K562 (cell line): ENCODE data around the gene TDRKH. TPM values are rescaled to one million over a fixed set of nuclear protein-coding genes. Genes with fewer than 3 reads are reported as not detected.

Experiments used
- ARHGAP35 ChIP-seq: fragments of 450-650 bp; IDR thresholded peaks from 2 replicates; pipeline ENCODE4 v1.6.1; 2018; ENCODE audit not compliant: partially characterized antibody
- BMI1 ChIP-seq: fragments of 150-350 bp; IDR thresholded peaks from 2 replicates; pipeline ENCODE4 v1.6.1; 2014; ENCODE audit warnings: low read length
- ESRRB ChIP-seq: fragments of 250-450 bp; sonication (Bioruptor Pico); IDR thresholded peaks from 2 replicates; pipeline ENCODE4 v1.5.0; 2020; ENCODE audit warnings: mild to moderate bottlenecking, moderate library complexity, borderline replicate concordance
- FOXJ2 ChIP-seq: fragments of 200-800 bp; sonication (Bioruptor generic); IDR thresholded peaks from 2 replicates; pipeline ENCODE4 v1.6.1; 2016; ENCODE audit warnings: missing genetic modification characterization, missing compliant biosample characterization
- HOMEZ ChIP-seq: fragments of 250-450 bp; sonication (Bioruptor Pico); IDR thresholded peaks from 2 replicates; pipeline ENCODE4 v1.4.0; 2020; ENCODE audit warnings: mild to moderate bottlenecking, moderate library complexity
- MIER1 ChIP-seq: fragments of 450-650 bp; IDR thresholded peaks from 2 replicates; pipeline ENCODE4 v1.6.1; 2016; ENCODE audit warnings: antibody characterized with exemption, mild to moderate bottlenecking, low read depth
- MLLT1 ChIP-seq, 2 experiments: fragments of 450-650 bp; IDR thresholded peaks; 2 replicates each; pipeline ENCODE4 v1.6.1; 2016
- NR3C1 ChIP-seq: sonication (generic); formaldehyde crosslinking; IDR thresholded peaks from 2 replicates; pipeline ENCODE4 v1.8.1; 2022; ENCODE audit warnings: missing genetic modification reagents
- POLR2AphosphoS2 ChIP-seq: IDR thresholded peaks from 2 replicates; pipeline ENCODE4 v1.6.1; 2012; ENCODE audit warnings: low read length, improper control_type of control experiment
- POLR2G ChIP-seq: fragments of 200-400 bp; formaldehyde crosslinking; IDR thresholded peaks from 2 replicates; pipeline ENCODE4 v1.6.1; 2017; ENCODE audit warnings: low read depth, mild to moderate bottlenecking, antibody characterized with exemption, low read length, moderate library complexity
- RCOR1 ChIP-seq, 2 experiments: IDR thresholded peaks; 2 replicates each; pipeline ENCODE4 v1.6.1; 2012; ENCODE audit warnings: low read depth in 2 of 2, low read length in 2 of 2, borderline replicate concordance in 1 of 2, improper control_type of control experiment in 1 of 2
- TFE3 ChIP-seq: fragments of 450-650 bp; formaldehyde crosslinking; IDR thresholded peaks from 2 replicates; pipeline ENCODE4 v1.4.0; 2020; ENCODE audit warnings: mild to moderate bottlenecking, mixed read lengths
- THAP12 ChIP-seq: fragments of 250-450 bp; sonication (Bioruptor Pico); IDR thresholded peaks from 2 replicates; pipeline ENCODE4 v1.9.0; 2021; ENCODE audit warnings: mild to moderate bottlenecking, inconsistent platforms
- TRIM24 ChIP-seq, 2 experiments: fragments of 450-650 bp; IDR thresholded peaks; 2 replicates each; pipeline ENCODE4 v1.6.1; 2016
- ZFP91 ChIP-seq: sonication (generic); formaldehyde crosslinking; IDR thresholded peaks from 2 replicates; pipeline ENCODE4 v1.8.0; 2022; ENCODE audit warnings: mild to moderate bottlenecking, missing genetic modification reagents
- ZNF224 ChIP-seq: sonication (generic); formaldehyde crosslinking; IDR thresholded peaks from 2 replicates; pipeline ENCODE4 v1.8.0; 2022; ENCODE audit warnings: mild to moderate bottlenecking, missing genetic modification reagents
- ZNF282 ChIP-seq: sonication (generic); formaldehyde crosslinking; IDR thresholded peaks from 2 replicates; pipeline ENCODE4 v1.8.1; 2023; ENCODE audit warnings: missing genetic modification reagents
- ZNF408 ChIP-seq: fragments of 250-450 bp; sonication (Bioruptor Pico); IDR thresholded peaks from 2 replicates; pipeline ENCODE4 v1.4.0; 2020; ENCODE audit warnings: low read depth, mild to moderate bottlenecking, moderate library complexity
- ZNF785 ChIP-seq: fragments of 250-450 bp; sonication (Bioruptor Pico); IDR thresholded peaks from 2 replicates; pipeline ENCODE4 v1.4.0; 2020; ENCODE audit warnings: mild to moderate bottlenecking
- polyA plus RNA-seq, 8 experiments: library from polyadenylated mRNA; depleted of rRNA in 4 of 8; stranded (reverse) in 5 of 8; unstranded in 3 of 8; fragments of >200 nt; fragmentation: Nextera tagmentation in 2 of 8; fragmentation: Illumina TruSeq in 1 of 8; extraction: Ambion mirVana in 2 of 8; extraction: Trizol in 1 of 8; gene quantifications; 2 replicates each; pipeline versions ENCODE4 v1.2.1 to v1.2.3, GENCODE V29; 2011 to 2014; ENCODE audit warnings: inconsistent platforms in 1 of 8, missing spikeins in 1 of 8
- total RNA-seq, 7 experiments: library from RNA; depleted of rRNA in 6 of 7; stranded (reverse); fragments of >200 nt in 6 of 7; fragmentation: Illumina TruSeq in 2 of 7; extraction: Trizol in 2 of 7; gene quantifications; 2 replicates each; pipeline versions ENCODE4 v1.2.1 to v1.2.3, GENCODE V29; 2011 to 2021; ENCODE audit warnings: low replicate concordance in 1 of 7

Gene TDRKH
- total and polyA plus RNA-seq, 9 of the 15 experiments (the other 6 are each of a cell fraction or from before 2014, with no cell fraction given), result 4.3 to 21.3 (median 8.4) TPM

- TF ChIP-seq THAP12 (CRISPR knock-in tag) (0 out of 2 replicates have a peak, but pooled peaks have one; percentile 26), ARHGAP35 (no peak), ZNF282 (CRISPR knock-in tag) (no peak; the same call in 1 of the 2 replicates), NR3C1 (CRISPR knock-in tag) (peak; percentile 69; the same call in 1 of the 2 replicates), POLR2AphosphoS2 (no peak), TFE3 (CRISPR knock-in tag) (no peak), ZNF224 (CRISPR knock-in tag) (no peak), MIER1 (no peak), HOMEZ (CRISPR knock-in tag) (no peak), FOXJ2 (tag) (peak; percentile 46; the same call in 1 of the 2 replicates), RCOR1 (IDR thresholded peaks at IDR 0.05; ENCODE audit: borderline replicate concordance in 1 of 2, low read depth in 2 of 2, low read length in 2 of 2) (peak; percentile 87 to 100; a peak in 3 of 4 replicates), ZNF408 (CRISPR knock-in tag) (no peak), ZFP91 (CRISPR knock-in tag) (no peak), ESRRB (no peak), MLLT1 (IDR thresholded peaks at IDR 0.05) (peak; percentile 54 to 98), BMI1 (no peak), POLR2G (peak; percentile 91), TRIM24 (IDR thresholded peaks at IDR 0.05) (peak in 1 of 2 experiments; percentile 77; a peak in 2 of 4 replicates), ZNF785 (CRISPR knock-in tag) (no peak)
Observed at GRCh38 chr1:151790071-151790939, at the start of gene TDRKH (continued).
